ENCODE results near the gene SYCE3.
A peak's percentile ranks its signal among the peaks of the same experiment; 100 is the strongest.

SYCE3 gene

GRCh38 chr22:50548921-50549790, 13.6 kb downstream of the SYCE3 start:
- TF ChIP-seq EZH2phosphoT487 (IDR thresholded peaks at IDR 0.05; ENCODE audit: borderline replicate concordance, low read length) (no peak), CTCF (IDR thresholded peaks at IDR 0.05; ENCODE audit: low read depth, low read length, poor library complexity, severe bottlenecking) (no peak)
- Histone ChIP-seq H3K4me3 (ENCODE audit: low read length) (peak overlapping the region; percentile 76), H3F3A (ENCODE audit: control insufficient read depth, insufficient read depth) (peaks cover 10% of the 10 kb centered on the region; the same call in 1 of the 2 replicates), H3K36me3 (ENCODE audit: control insufficient read depth, low read length) (no peaks in the 10 kb centered on the region), H3K79me2 (ENCODE audit: control insufficient read depth, low read length) (no peaks in the 10 kb centered on the region), H4K20me1 (ENCODE audit: control insufficient read depth, insufficient read depth, low read depth, low read length) (no peaks in the 10 kb centered on the region), H3K27ac (ENCODE audit: low read depth, low read length) (peak overlapping the region; percentile 31), H3K4me1 (ENCODE audit: control insufficient read depth, low read length) (peaks cover 32% of the 10 kb centered on the region), H3K27me3 (ENCODE audit: control insufficient read depth, low read length) (no peaks in the 10 kb centered on the region), H3K9me3 (ENCODE audit: control insufficient read depth, insufficient read depth, low read length) (no peaks in the 10 kb centered on the region), H3K4me2 (ENCODE audit: low read length) (peak overlapping the region; percentile 92), H3K9me2 (replicated peaks; ENCODE audit: control insufficient read depth, low read length) (no peaks in the 10 kb centered on the region)

- peak overlapping the region; percentile 76 for H3K4me3 ChIP-seq (ENCODE audit: low read length)
These were observed 14.4 kb downstream of the SYCE3 start for GRCh38 chr22:50548040-50548920.

More at GRCh38 chr22:50548040-50548920, 14.4 kb downstream of the SYCE3 start:
- no peaks in the 10 kb centered on the region for H3K9me2 ChIP-seq (replicated peaks; ENCODE audit: control insufficient read depth, low read length)
- H3K9me3 ChIP-seq (ENCODE audit: control insufficient read depth, insufficient read depth, low read length) = no peaks in the 10 kb centered on the region
- H3K4me2 ChIP-seq (ENCODE audit: low read length) = peak overlapping the region; percentile 92
- no peaks in the 10 kb centered on the region for H3K36me3 ChIP-seq (ENCODE audit: control insufficient read depth, low read length)
- peak overlapping the region; percentile 31 for H3K27ac ChIP-seq (ENCODE audit: low read depth, low read length)
- TF ChIP-seq CTCF (IDR thresholded peaks at IDR 0.05; ENCODE audit: low read depth, low read length, poor library complexity, severe bottlenecking) (peak; percentile 55), EZH2phosphoT487 (IDR thresholded peaks at IDR 0.05; ENCODE audit: borderline replicate concordance, low read length) (no peak)
- no peaks in the 10 kb centered on the region for H4K20me1 ChIP-seq (ENCODE audit: control insufficient read depth, insufficient read depth, low read depth, low read length)
- no peaks in the 10 kb centered on the region for H3K79me2 ChIP-seq (ENCODE audit: control insufficient read depth, low read length)
- H3K27me3 ChIP-seq (ENCODE audit: control insufficient read depth, low read length) = no peaks in the 10 kb centered on the region
- peaks cover 39% of the 10 kb centered on the region for H3K4me1 ChIP-seq (ENCODE audit: control insufficient read depth, low read length)
- peaks cover 10% of the 10 kb centered on the region; the same call in 1 of the 2 replicates for H3F3A ChIP-seq (ENCODE audit: control insufficient read depth, insufficient read depth)

Data from DOHH2 (cell line).